ENCODE results near the gene ANO1.

The ANO1 gene

DNA sequence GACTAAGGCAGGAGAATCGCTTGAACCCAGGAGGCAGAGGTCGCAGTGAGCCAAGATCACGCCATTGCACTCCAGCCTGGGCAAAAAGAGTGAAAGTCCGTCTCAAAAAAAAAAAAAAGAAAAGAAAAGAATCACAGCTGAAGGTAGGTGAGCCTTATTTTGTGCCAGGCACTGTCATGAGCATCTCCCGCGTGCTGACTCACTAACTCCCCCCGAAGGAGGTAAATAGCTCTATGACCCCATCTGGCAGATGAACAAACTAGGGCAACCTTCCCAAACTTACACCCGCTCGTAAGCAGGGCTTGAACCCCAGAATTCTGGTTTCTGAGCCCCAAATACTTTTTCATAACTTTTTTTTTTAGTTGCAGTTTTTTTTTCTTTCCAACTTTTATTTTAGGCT is 60.3 kb downstream of the ANO1 start:
- no peak for DNase-seq (ENCODE audit: low read depth in 2 of 2)

- no peak for DNase-seq (ENCODE audit: low read depth in 2 of 2)
Measured at GRCh38 chr11:70139785-70140410, 61.8 kb downstream of the ANO1 start.

DNA sequence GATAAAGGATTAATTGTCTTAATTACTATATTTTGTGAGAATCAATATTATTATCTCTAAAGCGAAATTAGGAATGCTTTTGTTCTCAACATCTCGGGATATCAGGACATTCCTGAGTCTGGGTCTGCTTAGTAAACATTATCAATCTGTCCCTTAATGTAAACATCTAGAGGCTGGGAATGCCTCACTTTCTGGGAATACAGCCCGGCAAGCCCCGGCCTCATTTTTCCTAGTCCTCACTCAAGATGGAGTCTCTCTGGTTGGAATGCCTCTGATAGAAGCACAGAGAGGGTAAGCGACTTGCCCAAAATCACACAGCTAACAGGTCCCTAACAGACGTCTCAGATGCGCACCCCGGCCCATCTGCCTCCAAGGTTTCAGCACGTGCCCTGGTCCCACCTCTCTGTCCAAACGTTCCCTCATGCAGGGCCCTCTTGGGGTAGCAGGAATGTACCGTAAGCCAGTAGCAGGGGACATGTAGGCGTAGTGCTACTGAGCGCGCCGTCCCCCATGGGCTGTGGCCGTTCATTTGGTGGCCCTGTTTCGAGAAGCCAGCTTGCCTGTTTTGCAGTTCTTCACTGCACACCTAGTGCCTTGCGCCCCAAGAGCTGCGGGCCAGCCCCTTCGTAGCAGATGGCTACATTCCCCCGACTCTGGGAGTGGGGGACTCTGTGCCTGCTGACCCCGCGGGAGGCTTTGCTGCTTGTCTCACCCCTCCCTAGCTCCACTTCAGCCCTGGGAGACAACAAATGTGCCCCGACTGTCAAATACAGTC is 62.8 kb downstream of the ANO1 start:
- no peak for DNase-seq (ENCODE audit: low read depth in 2 of 2)

- no peak for DNase-seq (ENCODE audit: low read depth in 2 of 2)
Measured at GRCh38 chr11:70141486-70142220, 63.5 kb downstream of the ANO1 start.

GRCh38 chr11:70142221-70142875 is 64.2 kb downstream of the ANO1 start:
- no peak for DNase-seq (ENCODE audit: low read depth in 2 of 2)

- DNase-seq (ENCODE audit: low read depth in 2 of 2) = no peak
Measured at GRCh38 chr11:70144262-70144661, 66.1 kb downstream of the ANO1 start.

- no peak for DNase-seq (ENCODE audit: low read depth in 2 of 2)
Measured at GRCh38 chr11:70145071-70145470, 67.0 kb downstream of the ANO1 start.

- DNase-seq (ENCODE audit: low read depth in 2 of 2) = no peak
Measured at GRCh38 chr11:70145841-70146240, 67.7 kb downstream of the ANO1 start.

- DNase-seq (ENCODE audit: low read depth in 2 of 2) = no peak
Measured at GRCh38 chr11:70146299-70146698, 68.2 kb downstream of the ANO1 start.

GRCh38 chr11:70146895-70147520 is 68.9 kb downstream of the ANO1 start:
- DNase-seq (ENCODE audit: low read depth in 2 of 2) = no peak

DNA sequence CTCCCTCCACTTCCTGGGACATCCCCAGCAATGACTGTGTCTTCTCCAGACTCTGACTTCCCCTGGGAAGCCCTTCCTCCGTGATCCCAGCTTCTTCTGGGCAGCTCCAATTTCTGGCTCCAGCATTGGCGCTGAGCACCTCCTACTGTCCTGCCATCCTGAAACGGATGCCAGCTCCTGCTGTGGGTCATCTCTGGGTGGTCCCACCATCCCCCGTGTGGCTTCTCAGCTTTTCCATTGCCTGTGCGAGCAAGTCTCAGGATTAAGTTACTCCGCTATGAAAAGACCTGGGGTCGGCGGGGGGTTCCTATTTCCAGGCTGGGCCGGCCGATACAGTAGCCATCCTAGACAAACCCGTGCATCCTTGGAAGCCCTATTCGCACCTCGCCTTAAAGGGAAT is 69.6 kb downstream of the ANO1 start:
- DNase-seq (ENCODE audit: low read depth in 2 of 2) = no peak

GRCh38 chr11:70151671-70152070 is 73.6 kb downstream of the ANO1 start:
- DNase-seq (ENCODE audit: low read depth in 2 of 2) = no peak

DNA sequence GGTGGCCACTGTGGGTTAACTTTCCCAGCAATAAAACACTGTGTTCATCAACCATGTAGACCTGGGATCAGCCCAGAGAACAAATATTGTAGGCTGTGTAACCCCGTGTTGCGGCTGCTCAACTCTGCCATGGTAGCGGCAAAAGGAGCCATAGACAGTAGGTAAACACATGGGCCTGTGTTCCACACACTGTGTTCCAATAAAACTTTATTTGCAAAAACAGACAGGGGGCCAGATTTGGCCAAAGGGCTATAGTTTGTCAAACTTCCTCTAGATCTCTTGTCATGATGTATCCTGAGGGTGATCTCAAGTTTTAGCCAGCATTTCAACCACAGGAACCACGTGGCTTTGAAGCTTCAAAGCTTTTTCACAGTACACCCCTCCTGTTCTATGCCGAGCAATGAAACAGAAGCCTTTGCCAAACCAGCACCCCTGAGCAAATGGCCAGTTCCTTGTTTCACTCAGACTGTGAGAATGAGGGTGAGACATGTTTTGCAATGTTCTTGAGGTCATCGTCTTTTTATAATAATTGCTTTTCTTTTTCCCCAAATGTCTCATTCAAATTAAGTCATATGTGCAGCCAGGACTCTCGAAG is 75.1 kb downstream of the ANO1 start:
- DNase-seq (ENCODE audit: low read depth in 2 of 2) = no peak

DNA sequence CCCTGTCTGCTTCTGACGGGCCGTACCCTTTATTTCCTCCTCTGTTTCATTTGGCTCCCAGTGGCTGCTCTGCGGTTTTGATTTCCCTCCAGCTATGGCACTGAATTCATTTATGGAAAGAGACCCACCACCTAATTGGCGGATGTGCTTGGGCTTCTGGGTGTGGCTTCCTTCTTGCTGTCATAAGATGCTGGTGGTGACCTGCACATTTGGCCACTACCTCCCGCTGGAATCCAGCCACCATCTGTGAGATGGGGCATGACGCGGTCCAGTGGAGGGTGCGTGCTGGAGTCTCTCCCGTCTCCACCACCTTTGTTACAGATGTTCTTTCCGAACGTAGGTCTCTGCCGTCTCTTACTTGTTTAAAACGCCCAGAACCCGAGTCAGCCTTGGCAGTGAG is 77.3 kb downstream of the ANO1 start:
- DNase-seq (ENCODE audit: low read depth in 2 of 2) = no peak

- DNase-seq (ENCODE audit: low read depth in 2 of 2) = no peak
Measured at GRCh38 chr11:70156291-70157037, 78.3 kb downstream of the ANO1 start.

GRCh38 chr11:70158201-70158600 is 80.1 kb downstream of the ANO1 start:
- no peak for DNase-seq (ENCODE audit: low read depth in 2 of 2)

DNA sequence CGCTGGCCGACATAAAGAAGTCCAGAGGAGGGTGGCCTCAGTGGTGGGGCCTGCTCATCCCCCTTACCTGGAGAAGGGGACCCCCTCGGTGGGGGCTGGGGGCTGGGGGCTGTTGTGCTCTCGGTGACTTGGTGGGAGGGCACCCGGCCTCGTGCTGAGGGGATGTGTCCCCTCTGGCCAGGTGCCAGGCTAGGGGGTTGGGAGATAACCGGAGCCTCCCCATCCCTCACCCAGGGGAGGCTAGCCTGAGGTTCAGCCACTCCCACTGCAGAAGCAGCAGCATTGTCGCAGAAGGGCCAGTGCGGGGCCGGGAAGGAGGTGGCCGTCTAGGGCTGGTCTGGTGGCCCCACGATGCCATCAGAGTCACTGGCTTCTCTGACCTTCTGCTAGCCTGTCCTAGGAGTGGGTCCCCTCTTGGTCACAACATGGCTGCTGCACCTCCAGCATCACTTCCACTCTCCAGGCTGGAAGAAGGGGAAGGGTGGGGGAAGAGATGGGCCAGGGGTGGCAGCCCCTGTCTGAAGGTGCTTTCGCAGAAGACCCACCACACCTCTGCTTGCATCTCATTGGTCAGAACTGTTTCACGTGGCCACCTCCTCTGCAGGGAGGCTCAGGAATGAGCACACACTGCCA is 80.8 kb downstream of the ANO1 start:
- DNase-seq (ENCODE audit: low read depth in 2 of 2) = no peak

DNA sequence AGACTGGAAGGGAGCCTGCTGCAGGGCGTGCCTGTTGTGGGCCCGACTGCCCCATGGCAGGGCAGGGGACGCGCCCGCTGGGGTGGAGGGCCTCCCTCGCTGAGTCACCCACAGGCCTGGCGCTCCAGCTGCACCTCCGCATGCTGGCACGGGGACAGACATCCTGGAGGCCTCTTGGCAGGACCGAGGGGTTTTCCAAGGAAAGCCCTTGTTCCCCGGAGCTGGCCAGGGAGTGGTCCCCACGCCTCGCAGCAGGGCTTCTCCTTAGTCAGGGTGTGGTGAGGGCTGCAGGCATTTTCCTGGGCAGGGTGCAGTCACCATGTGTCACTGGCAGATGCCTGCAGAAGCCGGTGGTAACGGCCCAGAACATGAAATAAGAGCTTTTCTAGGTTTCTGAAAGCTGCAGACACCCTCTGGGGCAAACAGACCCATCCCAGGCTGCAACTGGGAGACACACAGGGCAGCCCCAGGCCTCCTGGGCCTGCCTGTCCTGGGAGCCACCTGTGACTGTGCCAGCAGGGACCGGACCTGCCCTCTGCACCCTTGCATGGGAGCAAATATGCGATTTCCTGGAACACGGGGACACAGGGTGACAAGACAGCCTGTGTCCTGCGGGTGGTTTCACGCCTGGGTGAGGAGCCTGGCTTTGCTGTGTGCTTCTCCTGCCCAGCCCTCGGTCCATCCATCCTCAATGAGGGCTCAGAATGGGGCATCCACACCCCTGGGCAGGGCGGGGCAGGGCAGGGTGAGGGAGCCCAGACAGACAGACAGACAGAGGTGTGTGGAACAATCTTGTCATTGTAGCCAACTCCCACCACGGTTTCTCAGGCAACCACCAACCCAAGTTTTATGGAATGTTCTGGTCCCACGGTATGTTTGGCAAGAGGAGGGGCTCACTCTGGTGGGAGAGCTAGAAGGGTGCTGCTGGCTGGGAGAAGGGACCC is 81.8 kb downstream of the ANO1 start:
- DNase-seq (ENCODE audit: low read depth in 2 of 2) = no peak

DNA sequence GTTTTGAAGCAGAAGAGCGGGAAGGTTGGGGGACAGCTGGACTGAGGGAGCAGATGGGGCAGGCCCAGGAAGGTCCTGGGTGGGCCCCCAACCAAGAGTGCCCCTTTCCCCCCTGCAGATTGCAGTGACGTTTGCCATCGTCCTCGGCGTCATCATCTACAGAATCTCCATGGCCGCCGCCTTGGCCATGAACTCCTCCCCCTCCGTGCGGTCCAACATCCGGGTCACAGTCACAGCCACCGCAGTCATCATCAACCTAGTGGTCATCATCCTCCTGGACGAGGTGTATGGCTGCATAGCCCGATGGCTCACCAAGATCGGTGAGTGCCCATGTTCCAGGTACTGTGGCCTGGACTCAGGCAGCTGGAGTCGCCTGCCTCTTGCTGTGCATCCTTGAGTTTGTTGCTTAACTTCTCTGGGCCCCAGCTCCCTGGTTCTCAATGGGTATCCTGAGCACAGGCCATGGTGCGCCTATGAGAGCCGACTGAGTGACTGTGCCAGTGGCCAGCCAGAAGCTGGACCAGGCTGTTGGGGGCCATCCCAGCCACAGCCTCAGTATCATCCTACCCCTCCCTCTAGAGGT is 83.0 kb downstream of the ANO1 start:
- no peak for DNase-seq (ENCODE audit: low read depth in 2 of 2)

Measured in fibroblast of skin of left biceps (primary cell).